MM.1S (cell line): ENCODE results near the gene ADAMTS17.

Experiments
- EZH2 ChIP-seq: fragments of 300-600 bp; sonication (generic); optimal IDR thresholded peaks from 2 replicates; pipeline ENCODE3; 2017; ENCODE audit warnings: low read depth, mild to moderate bottlenecking, antibody characterized with exemption, low read length, mixed read lengths
- EZH2phosphoT487 ChIP-seq: fragments of 300-600 bp; sonication (generic); IDR thresholded peaks from 2 replicates; pipeline ENCODE4 v1.6.1; 2018; ENCODE audit warnings: antibody characterized with exemption, low read length
- TF ChIP-seq, protein P1 (sequence below): fragments of 300-600 bp; sonication (generic); IDR thresholded peaks from 2 replicates; pipeline ENCODE4 v1.5.1; 2016; ENCODE audit warnings: antibody characterized with exemption, low read length, mixed read lengths

DNA sequence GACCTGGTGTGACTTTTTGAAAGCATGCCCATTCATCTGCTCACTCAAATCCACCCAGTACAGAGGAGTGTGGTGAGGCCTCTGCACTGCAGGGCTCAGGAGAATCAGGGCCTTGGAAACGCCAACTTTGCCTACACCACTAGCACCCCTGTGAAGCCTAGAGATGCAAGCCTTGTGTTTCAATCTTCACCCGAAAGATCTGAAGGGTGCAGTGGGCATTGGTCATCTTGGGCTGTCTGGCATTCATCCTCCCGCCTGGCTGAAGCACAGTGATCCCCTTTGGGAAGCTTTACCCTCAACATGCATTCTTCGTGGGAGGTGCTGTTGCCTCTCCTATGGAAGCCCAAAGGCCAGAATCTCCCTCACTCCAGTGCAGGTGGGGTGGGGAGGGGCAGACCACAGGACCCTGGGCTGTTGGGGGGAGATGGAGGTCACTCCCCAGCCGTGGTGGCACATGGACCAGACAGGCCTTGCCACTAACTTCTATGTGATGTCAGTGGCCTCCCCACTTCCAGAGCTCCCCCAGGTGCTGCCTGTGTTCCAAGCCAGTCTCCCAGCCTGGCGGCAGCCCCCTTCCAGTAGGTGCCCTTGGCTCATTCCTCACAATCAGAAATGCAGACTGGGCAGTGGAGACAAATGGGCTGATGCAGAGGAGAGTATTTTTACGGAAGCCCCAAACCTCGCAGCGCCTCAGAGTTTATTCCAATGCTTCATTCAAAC, 92.5 kb downstream of the ADAMTS17 start:
- TF ChIP-seq, protein P1, sequence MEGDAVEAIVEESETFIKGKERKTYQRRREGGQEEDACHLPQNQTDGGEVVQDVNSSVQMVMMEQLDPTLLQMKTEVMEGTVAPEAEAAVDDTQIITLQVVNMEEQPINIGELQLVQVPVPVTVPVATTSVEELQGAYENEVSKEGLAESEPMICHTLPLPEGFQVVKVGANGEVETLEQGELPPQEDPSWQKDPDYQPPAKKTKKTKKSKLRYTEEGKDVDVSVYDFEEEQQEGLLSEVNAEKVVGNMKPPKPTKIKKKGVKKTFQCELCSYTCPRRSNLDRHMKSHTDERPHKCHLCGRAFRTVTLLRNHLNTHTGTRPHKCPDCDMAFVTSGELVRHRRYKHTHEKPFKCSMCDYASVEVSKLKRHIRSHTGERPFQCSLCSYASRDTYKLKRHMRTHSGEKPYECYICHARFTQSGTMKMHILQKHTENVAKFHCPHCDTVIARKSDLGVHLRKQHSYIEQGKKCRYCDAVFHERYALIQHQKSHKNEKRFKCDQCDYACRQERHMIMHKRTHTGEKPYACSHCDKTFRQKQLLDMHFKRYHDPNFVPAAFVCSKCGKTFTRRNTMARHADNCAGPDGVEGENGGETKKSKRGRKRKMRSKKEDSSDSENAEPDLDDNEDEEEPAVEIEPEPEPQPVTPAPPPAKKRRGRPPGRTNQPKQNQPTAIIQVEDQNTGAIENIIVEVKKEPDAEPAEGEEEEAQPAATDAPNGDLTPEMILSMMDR: no peak
- TF ChIP-seq EZH2: no peak
- TF ChIP-seq EZH2phosphoT487: no peak
